Stimulated activated CD4-positive, alpha-beta T cell treated with anti-CD3 and anti-CD28 coated beads, Interleukin-12 subunit alpha, Interleukin-12 subunit beta, amount 100 ng/mL, for 24 hours (primary cell): ENCODE results near the gene MRPL17.

Experiments
- DNase-seq, 2 experiments: peaks; one replicate each; pipeline ENCODE4 v3.0.0-alpha.2; 2020; ENCODE audit warnings: low read depth in 2 of 2

MRPL17 gene

DNA sequence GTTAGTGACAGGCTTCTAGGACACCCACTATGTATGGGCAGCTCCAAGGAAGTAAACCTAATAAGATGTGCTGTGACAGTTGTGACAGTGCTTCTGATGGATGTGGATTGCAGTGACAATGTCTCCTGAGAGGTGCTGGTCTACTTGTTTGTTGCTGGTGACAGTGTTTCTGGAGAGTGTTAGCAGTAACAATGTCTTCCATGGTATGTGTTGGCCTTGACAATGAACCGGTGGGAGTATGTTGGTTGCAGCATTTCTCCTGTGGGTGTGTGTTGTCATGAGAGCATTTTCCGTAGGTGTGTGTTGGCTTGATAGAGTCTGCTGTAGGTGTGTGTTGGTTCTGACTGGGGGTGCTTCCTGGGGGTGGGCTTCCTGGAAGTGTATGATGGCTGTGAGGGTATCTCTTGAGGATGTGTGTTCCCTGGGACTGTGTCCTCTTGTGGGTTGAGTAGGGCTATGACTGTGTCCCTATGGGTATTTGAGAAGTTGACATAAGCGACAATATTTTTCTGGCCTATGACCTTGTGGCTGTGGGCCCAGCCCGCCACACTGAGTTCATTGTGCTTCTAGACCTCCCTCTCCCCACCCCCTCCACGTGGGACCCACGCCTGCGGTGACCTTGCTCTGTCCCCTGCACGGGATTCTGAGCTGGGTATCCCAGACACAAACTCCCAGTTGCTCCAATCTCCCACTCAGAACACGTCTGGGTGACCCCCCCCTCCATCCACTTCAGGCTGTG, 28.7 kb downstream of the MRPL17 start:
- no peak for DNase-seq

DNA sequence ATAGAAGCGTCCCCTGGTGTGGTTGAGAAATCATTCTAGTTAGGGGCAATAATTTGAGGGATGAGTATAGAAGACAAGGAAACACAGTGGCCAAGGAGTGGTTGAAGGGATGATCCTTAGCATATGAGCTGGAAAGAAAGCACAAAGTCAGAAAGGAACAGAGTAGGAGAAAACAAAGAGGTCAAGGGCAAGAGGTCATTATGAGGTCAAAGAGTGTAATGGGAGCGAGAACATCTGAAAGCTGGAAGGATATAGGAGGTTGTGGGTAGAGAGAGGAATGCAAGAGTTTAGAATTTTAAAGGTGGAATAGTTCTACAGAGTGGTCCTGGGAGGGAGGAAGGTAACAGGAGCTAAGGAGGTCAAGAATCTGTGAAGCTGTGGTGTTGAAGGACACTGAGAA, 29.5 kb downstream of the MRPL17 start:
- no peak for DNase-seq

DNA sequence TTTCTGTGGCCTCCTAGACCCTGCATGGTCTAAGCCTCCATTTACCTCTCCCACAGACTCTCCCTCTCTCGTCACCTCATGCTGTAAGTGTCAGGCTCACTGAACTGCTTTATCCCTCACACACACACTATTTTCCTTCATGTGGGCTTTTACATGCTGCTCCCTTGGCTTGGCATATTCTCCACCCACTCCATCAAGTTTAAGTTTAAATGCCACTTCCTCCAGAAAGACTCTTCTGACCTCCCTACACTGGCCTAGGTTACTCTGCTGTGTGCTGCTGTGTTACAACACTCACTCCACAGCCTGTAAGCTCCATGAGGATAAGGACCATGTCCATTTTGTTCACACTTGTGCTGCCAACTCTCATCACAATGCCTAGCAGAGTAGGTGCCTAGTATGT, 30.0 kb downstream of the MRPL17 start:
- DNase-seq = no peak

DNA sequence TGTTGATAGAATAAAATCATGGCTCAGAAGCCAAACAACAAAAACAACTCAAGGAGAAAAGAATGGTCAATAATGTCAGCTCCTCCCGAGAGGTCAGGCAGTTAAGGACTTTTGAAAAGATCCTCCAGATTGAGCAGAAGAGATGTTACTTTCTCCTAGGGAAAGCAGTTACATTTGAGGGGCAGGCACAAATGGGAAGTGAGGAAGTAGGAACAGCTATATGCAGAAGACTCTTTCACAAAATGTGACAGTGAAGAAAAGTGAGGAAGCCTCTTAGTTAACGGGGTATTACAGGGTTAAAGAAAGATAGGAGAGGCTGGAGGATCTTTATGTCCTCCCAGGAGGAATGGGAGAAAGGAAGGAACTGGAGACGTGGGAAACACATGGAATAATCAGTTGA, 31.0 kb downstream of the MRPL17 start:
- no peak for DNase-seq

DNA sequence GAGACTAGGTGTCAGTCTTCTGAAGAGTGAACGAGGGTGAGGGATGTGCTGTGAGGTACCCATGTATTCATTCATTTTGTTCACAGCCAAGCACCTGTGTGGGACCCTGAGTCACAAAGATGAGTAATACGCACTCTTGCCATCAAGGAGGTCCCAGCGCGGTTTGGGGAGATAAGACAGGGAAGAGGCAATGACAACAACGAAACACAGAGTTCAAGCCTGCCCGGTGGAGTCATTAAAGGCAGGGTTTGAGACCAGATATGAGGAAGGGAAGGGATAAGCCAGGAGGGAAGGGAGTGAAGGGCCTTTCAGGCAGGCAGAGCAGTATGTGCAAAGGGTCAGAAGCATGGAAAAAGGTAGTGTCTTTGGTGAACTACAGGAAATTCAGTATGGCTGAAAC, 32.2 kb downstream of the MRPL17 start:
- no peak for DNase-seq

DNA sequence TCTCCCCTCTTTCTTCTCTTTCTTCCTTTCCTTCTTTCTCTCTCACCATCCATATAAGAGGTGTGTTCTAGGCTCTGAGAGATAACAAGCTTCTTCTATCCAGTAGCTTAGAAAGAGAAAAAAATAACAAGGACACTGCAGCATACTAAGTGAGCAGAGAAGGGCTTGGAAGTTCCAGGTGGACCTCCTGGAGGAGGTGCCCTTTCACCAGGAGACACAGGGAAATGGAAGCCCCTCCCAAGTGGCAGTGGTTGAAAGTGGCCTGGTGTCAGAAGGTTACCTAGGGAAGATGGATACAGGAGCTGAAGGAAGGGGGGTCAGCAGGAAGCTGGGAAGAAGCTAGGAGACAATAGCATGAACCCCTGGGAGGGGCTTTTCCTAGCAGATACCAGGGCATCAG, 33.0 kb downstream of the MRPL17 start:
- DNase-seq = no peak

DNA sequence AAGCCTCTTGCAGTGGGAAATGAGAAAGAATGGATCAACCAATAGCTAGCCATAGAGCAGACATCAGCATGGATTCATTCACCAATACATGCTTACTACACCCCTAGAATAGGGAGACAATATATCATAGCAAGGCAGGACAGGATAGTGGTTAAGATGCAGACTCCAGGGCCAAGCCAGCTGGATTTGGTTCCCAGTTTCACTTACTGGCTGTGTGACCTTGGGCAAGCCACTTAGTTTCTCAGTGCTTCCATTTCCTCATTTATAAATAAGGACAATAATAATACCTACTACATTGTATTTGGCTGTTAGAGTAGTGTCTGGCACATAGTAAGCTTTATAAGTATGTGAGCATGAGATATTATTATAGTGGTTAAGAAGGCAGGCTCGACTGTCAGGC, 34.6 kb downstream of the MRPL17 start:
- no peak for DNase-seq

DNA sequence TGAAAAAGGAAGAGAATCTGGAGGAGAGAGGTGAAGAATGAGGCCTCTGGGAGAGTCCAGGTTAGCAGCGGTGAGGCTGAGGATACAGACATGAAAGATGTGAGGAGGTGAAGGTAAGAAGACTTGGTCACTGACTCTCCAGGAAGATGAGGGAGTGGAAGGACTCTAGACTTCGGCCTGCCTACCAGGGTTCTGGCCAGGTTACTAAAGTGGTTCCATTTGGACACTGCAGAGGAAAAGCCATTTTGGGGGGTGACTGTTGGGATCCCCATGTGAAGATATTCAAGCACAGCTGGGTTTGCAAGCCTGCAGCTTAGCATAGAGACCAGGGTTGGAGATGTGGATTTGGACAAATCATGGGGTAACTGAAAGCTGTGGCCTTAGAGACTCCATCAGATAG, 35.3 kb downstream of the MRPL17 start:
- DNase-seq = no peak

DNA sequence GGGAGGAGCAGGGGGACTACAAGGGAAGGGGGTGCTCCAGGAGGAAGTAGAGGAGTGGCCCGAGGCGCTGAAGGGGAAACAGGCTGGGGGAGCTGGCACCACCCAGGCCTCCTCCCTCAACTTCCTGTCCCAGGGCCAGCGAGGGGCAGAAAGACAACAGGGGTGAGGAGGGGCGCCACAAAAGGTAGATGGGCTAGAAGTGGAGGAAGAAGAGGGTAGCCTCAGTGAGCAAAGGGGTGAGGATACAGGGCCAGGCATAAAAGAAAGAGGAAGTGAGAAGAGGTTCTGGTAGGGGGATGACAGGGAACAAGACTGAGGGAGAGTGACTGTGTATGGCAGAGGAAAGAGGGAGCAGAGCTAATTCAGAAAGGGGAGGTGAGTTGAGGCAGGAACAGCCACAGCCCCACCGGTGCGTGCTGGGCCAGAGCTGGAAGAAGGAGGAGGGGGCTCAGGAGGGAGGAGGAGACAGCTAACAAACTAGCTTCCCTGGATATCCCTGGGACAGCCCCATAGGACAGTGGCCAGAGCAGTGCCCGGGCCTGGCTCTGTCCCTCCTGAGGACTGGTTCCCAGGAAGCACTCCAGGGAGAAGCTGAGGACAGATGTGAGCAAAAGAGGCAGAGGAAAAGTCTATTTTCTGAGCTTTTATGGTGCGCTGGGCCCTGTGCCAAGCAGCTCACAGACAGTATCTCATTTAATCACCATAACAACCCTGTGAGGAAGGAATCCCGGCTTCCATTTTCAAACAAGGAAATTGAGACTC, 36.0 kb downstream of the MRPL17 start:
- DNase-seq = no peak

DNA sequence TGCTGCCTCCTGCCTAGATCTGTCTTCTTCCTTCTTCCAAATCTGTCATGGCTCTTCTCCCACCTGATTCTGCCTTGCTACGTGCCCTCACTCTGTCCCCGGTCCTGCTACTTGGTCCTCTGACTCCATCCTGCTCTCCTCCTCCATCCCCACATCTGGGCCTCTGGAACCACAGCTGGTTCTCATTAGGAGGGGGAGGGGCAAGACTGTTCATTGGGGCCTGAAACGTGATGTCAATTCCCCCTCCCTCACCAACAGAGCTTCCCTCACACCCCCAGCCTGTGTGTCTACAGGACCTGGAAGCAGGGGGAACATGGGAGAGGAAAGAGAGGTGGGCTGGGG, 36.6 kb downstream of the MRPL17 start:
- no peak for DNase-seq

DNA sequence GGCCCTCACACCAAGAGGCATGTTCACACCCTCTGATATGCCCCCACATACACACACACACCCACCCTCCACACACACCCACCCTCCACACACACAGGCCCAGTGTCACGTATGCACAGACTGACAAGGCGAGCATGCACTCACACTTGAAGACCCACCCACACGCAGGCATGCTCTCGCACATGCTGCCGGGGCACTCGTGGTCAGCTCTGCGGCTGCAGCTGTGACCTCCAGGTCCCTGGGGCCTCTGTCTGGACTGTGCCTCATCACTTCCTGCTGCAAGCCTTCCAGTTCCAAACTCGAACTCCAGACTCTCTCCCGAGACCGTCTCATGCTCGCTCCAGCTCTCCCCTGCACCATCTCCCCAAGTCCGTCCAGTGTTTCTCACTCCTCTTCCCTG, 37.1 kb downstream of the MRPL17 start:
- DNase-seq = no peak

DNA sequence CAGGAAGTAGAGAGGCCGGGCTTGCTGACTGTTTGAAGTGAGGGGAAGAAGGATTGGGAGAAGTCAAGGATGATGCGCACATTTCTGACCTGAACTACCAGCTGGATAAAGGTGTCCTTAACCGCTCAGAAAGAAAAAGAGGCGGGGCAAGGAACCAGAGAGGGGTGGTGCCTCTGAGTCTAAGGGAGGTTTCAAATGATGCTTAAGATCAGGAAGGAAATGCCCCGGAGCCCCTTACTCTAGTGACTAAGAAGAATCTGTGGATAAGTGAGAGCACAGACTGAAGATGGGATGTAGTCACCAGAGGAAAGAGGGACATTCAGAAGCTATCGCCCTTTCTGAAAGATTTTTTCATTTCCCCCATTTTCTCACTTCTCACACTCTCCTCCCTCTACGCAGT, 40.2 kb downstream of the MRPL17 start:
- no peak for DNase-seq

DNA sequence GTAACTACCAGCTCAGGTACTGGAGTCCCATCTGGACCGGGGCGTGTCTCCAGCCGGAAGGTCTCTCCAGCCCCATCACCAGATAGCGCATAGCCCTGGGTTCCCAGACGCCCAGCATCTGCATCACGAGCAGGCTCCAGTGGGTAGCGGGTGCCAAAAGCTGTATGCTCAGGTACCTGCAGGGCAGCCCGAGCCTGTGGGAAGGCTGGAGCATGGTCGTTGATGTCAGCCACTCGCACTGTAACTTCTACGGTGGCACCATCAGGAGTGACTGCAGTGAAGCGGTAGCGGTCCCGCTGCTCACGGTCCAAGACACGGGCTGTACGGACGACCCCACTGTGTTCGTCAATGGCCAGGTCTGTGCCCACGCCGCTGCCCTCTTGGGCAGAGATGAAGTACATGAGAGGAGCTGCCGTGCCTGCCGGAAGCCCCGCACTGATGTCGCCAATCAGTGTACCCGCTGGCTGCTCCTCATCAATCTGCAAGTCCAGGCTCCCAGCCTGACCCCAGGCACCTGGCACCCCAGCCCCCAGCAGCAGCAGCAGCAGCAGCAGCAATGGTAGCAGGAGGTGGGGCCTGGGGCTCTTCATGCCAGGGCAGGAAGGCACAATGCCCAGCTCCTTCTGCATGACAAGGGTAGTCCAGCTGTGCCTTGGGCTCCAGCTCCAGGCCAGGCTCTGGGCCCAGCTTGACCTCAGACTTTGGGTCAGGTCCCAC, 42.0 kb downstream of the MRPL17 start:
- DNase-seq = no peak

DNA sequence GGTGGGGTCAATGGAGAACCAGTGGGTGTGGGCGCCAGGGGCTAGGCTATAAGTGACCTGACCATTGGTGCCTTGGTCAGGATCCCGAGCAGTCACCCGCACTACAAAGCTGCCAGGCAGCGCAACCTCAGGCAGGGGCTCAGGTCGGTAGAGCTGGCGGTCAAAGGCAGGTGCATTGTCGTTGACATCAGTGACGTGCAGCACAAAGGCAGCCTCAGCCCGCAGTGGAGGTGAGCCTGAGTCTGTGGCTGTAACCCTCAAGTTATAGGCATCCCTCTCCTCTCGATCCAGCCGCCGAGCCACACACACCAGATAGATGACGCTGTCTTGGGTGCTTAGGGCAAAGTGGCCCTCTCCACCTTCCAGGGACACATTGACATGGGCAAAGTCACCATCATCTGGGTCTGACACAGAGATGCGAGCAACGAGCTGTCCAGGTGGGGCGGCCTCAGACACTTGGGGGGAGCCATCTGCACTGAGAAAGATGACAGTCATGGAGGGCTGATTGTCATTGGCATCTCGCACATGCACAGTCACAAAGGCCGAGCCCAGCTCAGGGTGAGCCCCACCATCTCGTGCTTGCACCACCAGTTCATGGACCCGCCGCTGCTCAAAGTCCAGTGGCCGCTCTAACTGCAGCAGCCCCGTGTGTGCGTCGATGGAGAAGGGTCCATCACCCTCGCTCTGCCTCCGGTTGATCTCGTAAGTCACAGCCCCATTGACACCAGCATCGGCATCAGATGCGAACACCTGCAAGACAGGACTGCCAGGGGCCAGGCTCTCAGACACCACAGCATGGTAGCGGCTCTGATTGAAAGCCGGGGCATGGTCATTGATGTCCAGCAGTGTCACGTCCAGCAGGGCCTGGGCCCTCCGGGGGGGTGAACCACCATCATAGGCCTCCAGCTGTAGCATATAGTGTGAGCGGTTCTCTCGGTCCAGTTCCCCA, 42.8 kb downstream of the MRPL17 start:
- no peak for DNase-seq

DNA sequence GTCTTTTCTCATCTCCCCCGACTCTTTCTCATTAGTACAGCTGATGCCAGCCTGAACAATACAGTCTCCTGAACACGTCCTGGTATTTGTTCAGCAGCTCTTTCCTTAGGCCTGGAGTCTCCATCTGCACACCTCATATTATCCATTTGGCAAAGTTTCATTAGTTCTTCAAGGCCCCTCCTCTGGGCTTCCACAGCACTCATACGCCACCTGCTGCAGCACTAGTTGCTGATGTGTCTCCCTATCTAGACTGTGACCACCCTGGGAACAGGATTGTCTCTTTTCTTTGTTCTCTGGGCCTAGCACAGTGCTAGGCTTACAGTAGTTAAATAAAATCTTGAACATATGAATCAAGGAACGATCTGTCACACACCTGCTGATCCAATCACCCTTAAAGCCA, 44.7 kb downstream of the MRPL17 start:
- no peak for DNase-seq

DNA sequence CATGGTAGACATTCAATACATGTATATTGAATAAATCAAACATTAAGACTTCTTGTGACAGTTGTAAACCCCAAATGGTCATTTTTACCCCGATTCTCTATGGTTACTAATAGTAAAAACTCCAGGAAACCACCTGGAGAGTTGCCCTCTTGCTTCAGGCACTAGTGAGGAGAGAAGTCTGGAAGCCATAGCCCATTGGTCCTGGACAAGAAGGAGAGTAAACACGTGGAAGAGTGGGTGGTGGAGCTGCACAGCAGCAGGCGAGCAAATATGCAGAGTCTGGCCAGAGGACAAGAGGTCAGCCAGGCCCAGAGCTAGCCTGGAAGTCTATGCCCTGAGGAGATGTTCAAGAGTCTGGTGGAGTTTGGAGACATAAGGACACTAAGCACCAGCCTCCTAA, 45.3 kb downstream of the MRPL17 start:
- DNase-seq = no peak

DNA sequence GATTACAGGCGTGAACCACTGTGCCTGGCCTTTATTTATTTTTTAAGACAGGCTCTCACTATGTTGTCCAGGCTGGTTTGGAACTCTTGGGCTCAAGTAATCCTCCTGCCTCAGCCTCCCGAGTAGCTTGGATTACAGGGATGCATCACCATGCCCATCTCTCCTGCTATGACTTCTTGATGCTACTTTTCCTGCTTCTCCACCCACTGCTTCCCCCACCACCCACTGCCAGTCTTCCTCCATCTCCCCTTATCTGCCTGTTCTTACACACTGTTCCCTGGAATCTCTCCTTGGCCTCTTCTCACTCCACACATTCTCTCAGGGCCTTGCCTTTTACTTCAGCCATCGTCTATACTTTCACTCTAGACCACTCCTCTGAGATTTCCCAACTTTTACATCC, 46.7 kb downstream of the MRPL17 start:
- no peak for DNase-seq

DNA sequence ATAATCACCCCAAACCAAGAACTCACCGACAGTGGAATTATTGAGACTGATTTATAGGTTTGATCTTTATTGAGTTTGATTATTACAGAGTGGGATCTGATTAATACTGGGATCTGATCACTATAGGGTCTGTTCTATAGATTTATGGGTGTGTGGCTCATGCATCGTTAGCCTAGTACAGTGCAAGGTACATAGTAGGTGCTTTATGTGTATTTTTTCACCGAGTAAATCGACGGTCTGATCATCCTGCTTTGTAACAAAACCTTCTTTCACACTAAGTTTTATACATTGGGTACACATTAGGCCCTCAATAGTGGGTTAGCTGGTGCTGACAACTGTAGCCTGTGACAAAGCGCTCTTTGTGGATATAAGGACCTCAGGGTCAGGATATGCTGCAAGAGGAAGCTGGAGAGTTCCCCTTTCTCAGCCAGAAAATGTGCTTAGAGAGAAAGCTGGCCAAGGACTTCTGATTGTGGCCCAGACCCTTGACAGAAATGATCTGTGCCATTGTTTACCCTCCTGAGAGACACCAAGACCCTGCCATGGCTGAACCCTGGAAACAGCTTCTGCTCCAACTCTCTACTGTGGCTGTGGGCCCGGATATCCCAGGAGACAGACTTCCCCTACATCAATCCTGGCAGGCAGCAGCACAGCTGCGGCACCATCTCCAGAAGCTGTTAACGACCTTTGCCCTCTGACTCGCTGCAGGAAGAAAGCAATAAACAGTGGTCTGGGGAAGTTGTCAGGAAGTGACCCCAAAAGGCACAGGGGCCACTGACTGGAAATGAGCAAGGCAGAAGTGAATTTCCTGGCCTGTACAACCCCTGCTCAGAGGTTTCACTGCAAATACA, 47.8 kb downstream of the MRPL17 start:
- no peak for DNase-seq

DNA sequence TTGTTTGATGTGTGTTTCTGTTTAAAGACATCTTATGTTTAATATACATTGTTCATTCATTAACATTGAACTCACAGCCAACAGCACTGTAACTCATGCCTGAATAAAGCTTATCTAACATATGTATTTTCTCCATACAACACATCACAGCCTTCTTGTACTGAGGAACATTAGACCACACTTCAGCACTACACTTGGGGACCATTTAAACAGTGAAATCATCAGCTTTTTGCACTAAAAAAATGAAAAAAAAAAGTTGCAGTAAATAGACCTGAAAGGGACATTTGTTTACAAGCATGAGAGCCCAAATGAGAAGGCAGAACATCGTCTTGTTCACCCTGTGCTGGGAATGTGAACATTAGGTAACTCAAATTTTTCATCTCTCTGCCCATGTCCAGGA, 48.6 kb downstream of the MRPL17 start:
- no peak for DNase-seq

DNA sequence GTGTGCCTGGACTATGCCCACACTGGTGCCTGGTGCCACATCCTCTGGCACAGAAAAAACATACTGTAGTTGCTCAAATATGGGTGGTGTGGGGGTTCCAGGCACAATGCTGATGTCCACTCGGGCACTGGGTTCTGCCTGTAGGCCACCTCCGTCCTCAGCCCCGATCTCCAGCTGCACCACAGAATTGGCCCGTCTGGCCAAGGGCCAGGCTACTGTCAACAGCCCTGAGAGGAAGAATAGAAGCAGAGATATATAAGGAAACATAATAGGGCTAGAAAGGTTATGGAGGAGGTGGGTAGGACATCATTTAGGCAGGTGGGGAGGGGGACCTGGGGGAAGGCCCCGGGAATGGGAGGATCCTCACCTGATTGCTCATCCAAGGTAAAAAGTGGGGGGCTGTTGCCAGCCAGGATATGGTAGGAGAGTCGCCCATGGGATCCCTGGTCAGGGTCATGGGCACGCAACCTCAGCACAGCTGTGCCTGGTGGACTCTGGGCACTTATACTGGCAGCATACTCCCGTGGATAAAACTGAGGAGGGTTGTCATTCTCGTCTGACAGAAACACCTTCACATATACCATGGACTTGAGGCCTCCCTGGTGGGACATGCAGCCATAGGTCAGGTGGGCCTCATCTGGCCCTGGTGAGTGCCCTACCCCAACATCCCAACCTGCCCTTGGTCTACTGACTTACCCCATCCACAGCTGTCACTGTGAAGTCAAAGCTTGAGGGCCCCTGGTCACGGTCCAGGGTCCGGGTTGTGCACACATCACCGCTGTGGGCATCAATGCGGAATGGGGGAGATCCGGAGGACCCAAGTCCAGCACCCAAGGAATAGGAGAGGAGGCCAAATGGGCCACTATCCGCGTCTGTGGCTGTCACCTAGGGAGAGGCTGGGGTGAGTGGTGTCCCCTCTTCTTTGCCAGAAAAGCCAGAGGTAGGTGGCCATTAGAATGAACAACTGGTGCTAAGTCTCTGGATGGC, 49.4 kb downstream of the MRPL17 start:
- no peak for DNase-seq
